Ammon's horn (tissue), 1 donor: ENCODE measurements around the gene UACA.
"Not testable (repeated sequence)": the region's sequence is repeated elsewhere in the genome, so short reads cannot be mapped to it uniquely, and the experiment has no call there.

Experiments
- DNase-seq: peaks from one replicate; pipeline ENCODE4 v3.0.0-alpha.2; 2016; ENCODE audit warnings: low spot score

Gene UACA

GRCh38 chr15:70752193-70752635 is 11.1 kb downstream of the UACA start:
- no peak for DNase-seq

DNA sequence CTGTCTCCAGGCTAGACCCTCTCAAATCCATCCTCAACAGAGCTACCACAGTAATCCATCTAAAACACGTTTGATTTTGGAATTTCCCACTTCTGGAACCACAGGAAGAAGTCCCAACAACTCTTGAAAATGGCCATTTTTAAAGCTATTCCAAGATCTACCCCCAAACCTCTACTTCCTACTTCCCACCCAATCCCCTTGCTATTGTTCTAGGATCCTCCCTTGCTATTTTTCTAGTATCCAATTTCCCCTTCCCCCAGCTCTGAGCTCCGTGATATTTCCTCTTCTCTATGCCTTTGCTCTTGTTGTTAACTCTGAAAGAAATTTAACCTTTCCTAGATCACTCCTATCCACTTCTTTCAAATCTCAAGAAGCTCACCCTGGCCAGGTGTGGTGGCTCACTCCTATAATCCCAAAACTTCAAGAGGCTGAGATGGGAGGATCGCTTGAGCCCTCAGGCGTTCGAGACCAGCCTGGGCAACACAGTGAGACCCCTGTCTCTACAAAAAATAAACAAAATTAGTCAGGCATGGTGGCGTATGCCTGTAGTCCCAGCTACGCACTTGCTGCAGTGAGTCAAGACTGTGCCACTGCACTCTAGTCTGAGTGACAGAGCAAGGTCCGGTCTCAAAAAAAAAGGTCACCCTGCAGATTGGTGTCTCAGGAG is 13.0 kb downstream of the UACA start:
- DNase-seq = no peak

DNA sequence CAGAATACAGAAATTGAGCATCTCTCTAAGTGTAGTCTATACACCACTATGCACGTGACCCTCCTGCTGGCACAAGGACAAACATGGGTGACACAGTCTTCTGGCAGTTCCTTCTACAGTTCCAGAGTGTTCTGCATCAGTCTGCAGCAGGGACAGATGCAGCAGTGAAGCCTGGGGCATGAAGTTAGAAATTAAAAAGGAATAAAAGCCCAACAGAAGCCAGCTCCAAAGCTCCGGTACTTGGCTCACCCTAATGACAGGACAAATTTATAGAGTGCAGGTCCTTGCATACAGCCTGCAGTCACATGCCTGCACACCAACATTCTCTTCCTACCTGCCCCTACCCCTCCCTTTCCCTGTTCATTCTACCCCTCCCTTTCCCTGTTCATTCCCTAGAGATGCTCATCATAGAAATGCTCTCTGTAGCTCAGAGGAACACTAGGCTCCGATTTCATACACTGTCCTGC is 15.0 kb downstream of the UACA start:
- DNase-seq = peak; percentile 49

GRCh38 chr15:70746598-70746997 is 16.8 kb downstream of the UACA start:
- not testable (repeated sequence) for DNase-seq

DNA sequence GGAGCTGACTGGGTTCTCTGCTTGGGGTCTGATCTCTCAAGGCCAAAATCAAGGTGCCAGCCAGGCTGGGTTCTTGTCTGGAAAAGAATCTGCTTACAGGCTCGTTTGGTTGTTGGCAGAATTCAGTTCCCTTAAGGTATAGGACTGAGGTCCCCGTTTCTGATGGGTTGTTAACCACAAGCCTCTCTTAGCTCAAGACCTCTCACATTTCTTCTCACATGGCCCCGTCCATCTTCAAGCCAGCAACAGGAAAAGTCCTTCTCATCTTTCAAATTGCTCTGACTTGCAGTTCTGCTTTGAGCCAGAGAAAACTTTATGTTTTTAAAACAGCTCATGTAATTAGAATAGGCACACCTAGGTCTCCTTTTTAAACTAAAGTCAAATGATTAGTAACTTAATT is 20.4 kb downstream of the UACA start:
- DNase-seq = no peak

GRCh38 chr15:70741677-70742293 is 21.6 kb downstream of the UACA start:
- DNase-seq = no peak

GRCh38 chr15:70741107-70741531 is 22.2 kb downstream of the UACA start:
- DNase-seq = peak; percentile 53

DNA sequence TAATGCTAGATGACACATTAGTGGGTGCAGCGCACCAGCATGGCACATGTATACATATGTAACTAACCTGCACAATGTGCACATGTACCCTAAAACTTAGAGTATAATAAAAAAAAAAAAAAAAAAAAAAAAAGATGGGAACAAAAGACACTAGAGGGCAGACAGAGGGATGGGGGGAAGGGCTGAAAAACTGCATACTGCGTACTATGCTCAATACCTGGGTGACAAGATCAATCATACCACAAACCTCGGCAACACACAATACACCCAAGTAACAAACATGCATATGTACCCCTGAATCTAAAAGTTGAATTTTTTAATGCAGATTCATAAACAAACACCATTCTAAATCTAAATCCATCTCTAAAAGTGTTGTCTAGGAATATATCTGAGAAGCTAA is 28.3 kb downstream of the UACA start:
- DNase-seq = not testable (repeated sequence)

- DNase-seq = no peak
Measured at GRCh38 chr15:70729164-70729563, 34.2 kb downstream of the UACA start.

DNA sequence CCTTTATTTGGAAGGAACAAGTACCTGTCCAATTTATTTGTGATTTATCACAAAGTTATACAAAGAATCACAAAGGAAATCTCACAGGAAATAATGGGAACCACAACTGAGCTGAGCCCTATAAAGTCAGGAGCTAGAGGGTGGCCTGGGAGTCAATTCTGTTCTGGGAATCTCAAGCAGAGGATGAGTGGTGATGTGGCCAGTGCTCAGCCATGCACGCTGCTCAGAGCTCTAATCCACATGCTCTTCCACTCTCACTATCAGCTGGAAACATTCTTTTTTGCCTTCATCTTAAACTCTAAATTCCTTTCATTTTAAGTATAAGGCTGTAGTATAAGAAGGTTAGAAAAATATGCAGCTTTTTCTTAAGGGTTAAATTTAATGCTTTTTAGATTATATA is 36.6 kb downstream of the UACA start:
- no peak for DNase-seq

GRCh38 chr15:70723927-70724326 is 39.4 kb downstream of the UACA start:
- no peak for DNase-seq

DNA sequence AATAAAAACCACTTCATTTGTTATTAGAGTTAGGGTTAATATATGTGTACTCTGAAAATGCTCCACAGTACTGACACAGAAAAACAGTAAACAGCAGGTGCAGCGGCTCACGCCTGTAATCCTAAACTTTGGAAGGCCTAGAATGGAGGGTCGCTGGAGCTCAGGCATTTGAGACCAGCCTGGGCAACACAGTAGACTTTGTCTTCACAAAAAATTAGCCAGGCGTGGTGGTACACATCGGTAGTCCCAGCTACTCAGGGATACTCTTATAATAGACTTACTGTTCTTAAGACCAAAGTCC is 40.3 kb downstream of the UACA start:
- no peak for DNase-seq

DNA sequence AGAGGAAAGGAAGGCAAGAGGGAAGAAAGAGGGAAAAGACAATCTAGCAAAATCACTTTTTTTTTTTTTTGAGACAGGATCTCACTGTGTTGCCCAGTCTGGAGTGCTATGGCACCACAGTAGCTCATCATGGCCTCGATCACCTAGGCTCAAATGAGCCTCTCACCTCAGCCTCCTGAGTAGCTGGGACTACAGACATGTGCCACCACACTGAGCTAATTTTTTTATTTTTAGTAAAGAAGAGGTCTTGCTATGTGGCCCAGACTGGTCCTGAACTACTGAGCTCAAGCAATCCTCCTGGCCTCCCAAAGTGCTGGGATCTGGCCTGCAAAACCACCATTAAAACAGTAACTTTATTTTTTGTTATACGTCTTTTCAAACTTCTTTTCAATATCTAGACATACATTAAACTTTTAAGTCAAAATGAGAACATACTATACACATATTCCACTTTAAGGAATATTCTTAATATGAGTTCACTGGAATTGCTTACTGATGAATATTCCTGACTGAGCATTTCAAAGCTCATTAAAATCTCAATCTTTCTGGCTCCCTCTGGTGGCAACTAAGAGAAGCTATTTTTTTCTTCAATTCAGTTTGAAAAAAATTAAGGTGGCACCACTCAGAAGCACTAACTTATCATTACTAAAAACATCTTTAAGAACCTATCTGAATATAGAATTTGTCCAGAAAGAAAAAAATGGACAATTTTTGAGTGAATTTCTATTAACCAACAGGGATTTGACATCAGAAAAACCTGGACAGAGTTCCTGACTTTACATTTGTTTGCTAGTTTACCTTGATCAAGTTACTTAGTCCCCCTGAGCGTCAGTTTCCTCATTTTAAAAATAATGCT is 40.9 kb downstream of the UACA start:
- DNase-seq = peak; percentile 51

DNA sequence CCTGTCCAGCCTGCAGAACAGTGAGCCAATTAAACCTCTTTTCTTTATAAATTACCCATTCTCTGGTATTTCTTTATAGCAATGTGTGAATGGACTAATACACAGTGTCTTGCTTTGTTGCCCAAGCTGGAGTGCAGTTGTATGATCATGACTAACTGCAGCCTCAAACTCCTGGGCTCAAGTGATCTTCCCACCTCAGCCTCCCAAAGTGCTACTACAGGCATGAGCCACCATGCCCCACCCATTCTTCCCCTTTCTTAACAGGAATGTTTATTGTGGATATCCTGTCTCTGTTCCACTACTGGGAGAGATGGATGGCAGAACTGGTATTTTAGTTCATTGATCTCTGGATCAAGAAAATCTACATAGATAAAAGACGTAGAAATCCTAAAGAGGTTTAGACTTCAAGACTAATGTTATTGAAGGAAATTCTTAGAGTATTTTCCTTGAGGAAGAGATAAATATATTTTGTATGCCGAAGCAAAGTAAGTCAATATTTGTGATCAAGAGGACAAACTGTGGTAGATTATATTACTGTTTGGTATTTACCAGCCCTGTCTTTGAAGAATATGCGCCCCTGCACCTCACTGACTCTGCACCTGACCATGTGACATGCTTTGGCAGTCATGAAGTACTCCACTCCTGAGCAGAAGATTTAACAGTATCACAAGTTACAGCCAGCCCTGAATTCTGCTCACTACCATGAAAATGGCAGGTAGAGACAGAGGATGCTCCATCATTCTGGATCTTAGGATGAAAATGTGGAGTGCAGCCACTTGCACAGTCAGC is 42.9 kb downstream of the UACA start:
- DNase-seq = no peak

DNA sequence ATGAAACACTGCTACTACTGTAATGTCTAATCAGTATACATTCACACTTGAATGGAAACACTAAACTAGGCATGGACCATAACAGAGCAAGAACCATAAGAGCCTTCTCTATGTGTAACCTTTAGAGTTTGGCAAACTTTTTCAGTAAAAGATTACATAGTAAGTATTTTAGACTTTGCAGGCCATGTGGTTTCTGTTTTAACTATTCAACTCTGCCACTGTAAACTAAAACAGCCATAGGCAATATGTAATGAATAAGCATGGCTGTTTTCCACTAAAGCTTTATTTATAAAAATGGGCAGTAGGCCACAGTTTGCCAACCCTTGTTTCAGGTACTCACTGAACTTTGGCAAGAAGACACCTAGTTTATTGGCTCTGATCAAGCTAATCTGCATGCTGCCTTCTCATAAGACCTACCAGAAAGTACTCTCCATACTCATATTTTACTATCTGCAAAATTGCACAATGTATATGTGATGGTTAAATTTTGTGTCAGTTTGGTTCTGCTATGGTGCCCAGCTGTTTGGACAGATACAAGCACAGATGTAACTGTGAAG is 46.0 kb downstream of the UACA start:
- DNase-seq = no peak

DNA sequence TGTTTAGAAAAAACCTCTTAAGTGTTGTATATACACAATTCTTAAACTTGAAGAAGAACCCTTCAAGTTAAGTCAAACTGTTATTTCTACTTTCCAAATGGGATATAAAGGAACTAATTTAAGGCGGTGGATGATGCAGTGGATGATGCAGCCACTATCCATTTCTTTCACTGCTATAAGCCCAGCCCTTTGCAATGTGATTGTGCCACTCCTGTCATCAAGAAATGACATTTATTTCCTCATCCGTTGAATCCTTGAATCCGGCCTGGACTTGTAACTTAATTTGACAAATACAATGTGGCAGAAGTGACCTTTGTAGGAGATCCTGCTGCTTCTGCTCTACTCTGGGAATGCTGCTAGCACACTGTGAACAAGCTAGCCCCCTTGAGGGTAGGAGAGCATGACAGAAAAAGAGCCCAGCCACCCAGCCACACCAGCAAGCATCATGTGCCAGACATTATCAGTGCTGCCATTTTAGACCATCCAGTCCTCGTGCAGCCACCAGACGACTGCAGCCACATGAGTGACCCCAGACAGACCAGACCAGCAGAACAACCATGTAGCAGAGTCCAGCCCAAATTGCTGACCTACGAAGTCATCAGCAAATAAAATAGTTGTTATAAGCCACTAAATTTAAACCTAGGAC is 47.4 kb downstream of the UACA start:
- DNase-seq = no peak

DNA sequence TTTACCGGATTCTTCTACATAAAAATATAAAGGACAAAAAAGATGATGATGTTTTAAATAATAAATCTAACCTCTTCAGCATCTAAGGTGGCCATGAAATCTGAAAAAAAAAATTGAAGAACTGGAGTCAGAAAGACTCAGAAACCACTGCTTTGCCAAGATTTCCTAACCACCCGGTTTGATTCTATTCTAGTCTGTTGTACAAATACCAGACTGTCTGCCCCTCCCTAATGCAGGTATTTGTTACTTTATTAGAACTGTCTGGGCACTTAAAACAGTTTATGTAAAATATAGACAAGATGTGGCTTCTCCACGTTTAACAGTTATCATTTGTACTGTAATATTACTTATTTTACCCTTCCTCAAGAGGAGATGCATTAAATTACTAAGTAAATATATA is 48.8 kb downstream of the UACA start:
- no peak for DNase-seq

- DNase-seq = no peak
Measured at GRCh38 chr15:70714015-70714414, 49.3 kb downstream of the UACA start.

- DNase-seq = no peak
Measured at GRCh38 chr15:70712271-70712670, 51.1 kb downstream of the UACA start.

GRCh38 chr15:70710714-70711113 is 52.6 kb downstream of the UACA start:
- no peak for DNase-seq

DNA sequence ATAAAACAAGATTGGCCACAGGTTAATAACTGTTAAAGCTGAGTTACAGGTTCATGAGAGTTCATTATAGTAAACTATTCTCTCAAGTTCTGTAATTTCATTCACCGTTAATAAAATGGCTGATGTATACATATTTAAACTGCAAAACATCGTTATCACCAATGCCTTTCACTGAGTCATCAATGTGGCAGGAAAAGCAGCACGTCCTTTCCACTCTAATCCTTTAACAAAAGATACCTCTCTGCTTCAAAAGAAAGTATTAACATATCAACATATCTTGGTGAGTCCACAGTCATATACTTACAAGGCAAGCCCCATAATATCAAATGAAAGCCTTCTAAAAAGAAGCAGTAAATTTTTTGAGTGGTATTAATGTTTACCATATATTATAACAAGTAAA is 54.5 kb downstream of the UACA start:
- DNase-seq = no peak
